Breast epithelium (tissue), 4 donors: ENCODE measurements around the gene INSYN2A. TPM values are rescaled to one million over a fixed set of nuclear protein-coding genes. Genes with fewer than 3 reads are reported as not detected.
A peak's percentile ranks its signal among the peaks of the same experiment; 100 is the strongest.

Experiments used
- DNase-seq, 2 donors: peaks; one replicate each; pipeline ENCODE4 v3.0.0-alpha.2; 2019; ENCODE audit warnings: low spot score in 2 of 2
- H3K27ac ChIP-seq, 2 donors: fragments of 200-600 bp; sonication (generic) in 1 of 2; one replicate each; pipeline ENCODE4 v1.5.1; 2016 to 2019; ENCODE audit warnings: mild to moderate bottlenecking in 1 of 2
- H3K27me3 ChIP-seq, 2 donors: fragments of 200-600 bp; sonication (generic) in 1 of 2; one replicate each; pipeline versions ENCODE4 v1.5.1 to v1.6.0; 2017 to 2019; ENCODE audit warnings: control low read depth in 1 of 2, mild to moderate bottlenecking in 1 of 2
- H3K36me3 ChIP-seq: fragments of 200-600 bp; one replicate; pipeline ENCODE4 v1.5.1; 2019
- H3K4me1 ChIP-seq, 2 donors: fragments of 200-600 bp; sonication (generic); one replicate each; pipeline ENCODE4 v1.5.1; 2016 to 2019; ENCODE audit warnings: control low read depth in 1 of 2
- H3K4me3 ChIP-seq, 3 donors: fragments of 200-600 bp; sonication (generic); 1 replicate in 2 of 3; 2 replicates in 1 of 3; pipeline ENCODE4 v1.5.1; 2016 to 2019; ENCODE audit warnings: mild to moderate bottlenecking in 3 of 3, moderate library complexity in 2 of 3
- H3K9me3 ChIP-seq, 2 donors: fragments of 200-600 bp; sonication (generic) in 1 of 2; one replicate each; pipeline ENCODE4 v1.5.1; 2016 to 2019; ENCODE audit warnings: control low read depth in 1 of 2
- CTCF ChIP-seq, 3 donors: fragments of 450-650 bp; IDR thresholded peaks; one replicate each; pipeline ENCODE4 v1.5.1; 2016 to 2017; ENCODE audit warnings: antibody characterized with exemption in 3 of 3, mild to moderate bottlenecking in 3 of 3, moderate library complexity in 3 of 3
- POLR2A ChIP-seq: fragments of 450-650 bp; IDR thresholded peaks from one replicate; pipeline ENCODE4 v1.6.1; 2016; ENCODE audit warnings: antibody characterized with exemption, mild to moderate bottlenecking, moderate library complexity
- POLR2AphosphoS5 ChIP-seq, 3 donors: sonication (generic); formaldehyde crosslinking; IDR thresholded peaks; one replicate each; pipeline ENCODE4 v1.6.1; 2017; ENCODE audit warnings: antibody characterized with exemption in 3 of 3
- intact Hi-C: fragments of 100-400 bp; cut with DNase I; formaldehyde crosslinking; loops from one replicate; pipeline ENCODE4 v1.15.1; 2023; ENCODE audit warnings: low total_unique reads
- total RNA-seq, 3 donors: library from RNA; depleted of rRNA; stranded (reverse); fragments of >200 nt; gene quantifications; one replicate each; pipeline ENCODE4 v1.1.0, GENCODE V29; 2016

The INSYN2A gene
- total RNA-seq, 3 donors from 2014 or later, result 0.16 to 5.9 TPM; not detected in 1

DNA sequence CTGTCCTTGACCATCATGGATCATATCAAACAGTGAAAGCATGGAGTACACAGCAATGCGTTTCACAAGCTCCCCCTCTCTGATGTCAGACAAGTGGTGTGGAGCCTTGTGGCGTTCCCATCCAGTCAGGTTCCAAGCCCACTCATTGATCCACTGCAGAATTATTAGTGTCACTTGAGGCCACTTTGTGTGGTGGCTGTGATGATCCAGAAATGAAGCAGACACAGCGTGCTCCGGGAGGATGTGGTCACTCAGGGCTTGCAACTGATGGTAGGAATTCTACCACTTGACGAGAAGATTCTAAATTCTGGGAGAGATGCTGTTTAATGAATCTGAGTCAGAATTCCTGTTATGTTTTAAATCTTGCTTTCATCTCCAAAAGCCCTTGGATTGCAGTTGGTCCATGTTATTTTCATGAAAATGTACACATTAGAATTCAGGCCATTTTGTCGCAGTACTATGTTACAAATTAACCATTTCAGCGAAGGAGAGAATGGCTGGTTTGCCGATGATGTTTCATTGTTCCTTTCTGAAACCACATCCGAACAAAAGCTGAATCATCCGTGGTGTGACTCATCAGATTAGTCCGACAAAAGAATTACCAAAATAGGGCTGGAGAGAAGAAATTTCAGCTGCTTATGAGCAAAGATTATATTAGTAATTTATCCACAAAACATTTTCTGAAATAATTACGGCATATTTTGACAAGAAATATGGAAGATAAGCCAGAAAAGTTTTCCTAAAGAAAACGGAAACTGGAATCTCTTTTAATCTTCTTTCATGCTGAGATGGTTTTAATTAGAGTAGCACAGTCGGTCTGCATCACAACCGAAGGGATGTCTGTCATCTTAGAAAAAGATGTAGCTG is 48.1 kb downstream of the INSYN2A start:
- Histone ChIP-seq H3K36me3 (no peaks in the 10 kb centered on the region), H3K9me3 (no peaks in the 10 kb centered on the region), H3K27me3 (no peaks in the 10 kb centered on the region), H3K4me3 (no peak overlapping the region), H3K4me1 (peaks cover 0 to 4% of the 10 kb centered on the region in 2 donors), H3K27ac (peak overlapping the region in 1 of 2 donors; percentile 50)
- TF ChIP-seq CTCF (IDR thresholded peaks at IDR 0.05) (no peak), POLR2A (no peak), POLR2AphosphoS5 (IDR thresholded peaks at IDR 0.05) (no peak)
- DNase-seq, result no peak
- intact Hi-C loops, result no loop called here

DNA sequence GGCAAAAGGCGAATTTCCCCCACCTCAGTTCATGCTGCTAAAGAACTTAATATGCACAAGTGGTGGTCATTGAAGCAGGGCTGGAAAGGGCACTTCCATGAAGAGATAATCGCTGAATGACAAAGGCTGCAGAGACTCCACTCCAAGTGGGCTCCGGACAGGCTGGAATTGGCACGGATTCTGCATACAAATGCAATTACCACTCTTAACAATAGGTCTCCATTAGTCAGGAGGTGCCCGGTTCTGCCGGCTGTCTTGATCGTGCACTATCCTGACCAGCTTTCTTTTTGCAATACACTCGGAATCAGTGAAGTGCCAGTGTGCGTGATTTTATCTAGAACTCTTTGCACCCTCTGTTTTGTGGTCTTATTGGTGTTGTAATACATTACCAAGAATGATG is 49.7 kb downstream of the INSYN2A start:
- DNase-seq, result no peak
- Histone ChIP-seq H3K27ac (no peak overlapping the region), H3K4me3 (no peak overlapping the region), H3K27me3 (no peaks in the 10 kb centered on the region), H3K4me1 (no peaks in the 10 kb centered on the region), H3K36me3 (no peaks in the 10 kb centered on the region), H3K9me3 (no peaks in the 10 kb centered on the region)
- TF ChIP-seq POLR2A, result no peak
- no peak for TF ChIP-seq CTCF (IDR thresholded peaks at IDR 0.05)
- TF ChIP-seq POLR2AphosphoS5 (IDR thresholded peaks at IDR 0.05), result no peak
- intact Hi-C loops, result no loop called here
